ENCODE measurements around the gene ATXN3L. TPM values are rescaled to one million over a fixed set of nuclear protein-coding genes. Genes with fewer than 3 reads are reported as not detected.

ATXN3L gene
- total RNA-seq, 2 donors from 2014 or later = not detected

DNA sequence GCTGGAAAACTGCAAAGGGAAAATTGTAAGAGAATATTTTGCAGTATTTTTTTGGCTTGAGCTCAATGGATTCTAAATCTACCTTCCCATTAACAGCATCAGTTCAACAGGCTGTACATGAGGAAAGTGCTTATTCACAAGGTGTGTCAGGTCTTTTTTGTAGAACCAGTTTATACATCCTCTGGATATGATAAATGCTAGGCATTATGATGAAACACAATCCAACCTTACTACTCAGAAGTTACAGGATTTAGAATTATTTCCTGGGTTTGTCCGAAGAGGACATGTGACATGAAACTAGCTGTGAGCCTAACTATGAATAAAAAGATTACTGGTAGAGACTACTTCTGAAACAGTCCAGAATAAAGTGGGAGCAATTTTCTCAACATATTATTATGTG, 49.5 kb downstream of the ATXN3L start:
- no peaks in the 10 kb centered on the region for H3K27me3 Mint-ChIP-seq
- ATAC-seq (replicated peaks) = no peak
- no peaks in the 10 kb centered on the region for H3K36me3 Mint-ChIP-seq (ENCODE audit: low read depth)
- H3K9me3 Mint-ChIP-seq = no peaks in the 10 kb centered on the region
- H3K4me1 Mint-ChIP-seq = no peaks in the 10 kb centered on the region
- H3K4me3 Mint-ChIP-seq = no peak overlapping the region
- no peak overlapping the region for H3K27ac Mint-ChIP-seq

GRCh38 chrX:13268874-13269273, 51.0 kb downstream of the ATXN3L start:
- no peak overlapping the region for H3K4me3 Mint-ChIP-seq
- peaks cover under 1% of the 10 kb centered on the region for H3K4me1 Mint-ChIP-seq
- no peaks in the 10 kb centered on the region for H3K27me3 Mint-ChIP-seq
- H3K36me3 Mint-ChIP-seq (ENCODE audit: low read depth) = no peaks in the 10 kb centered on the region
- peak overlapping the region; percentile 52 for H3K27ac Mint-ChIP-seq
- H3K9me3 Mint-ChIP-seq = no peaks in the 10 kb centered on the region
- no peak for ATAC-seq (replicated peaks)

Other genes starting within 250 kb of the ATXN3L start
- 1 to 10 TPM in 1 of 2 donors, under 1 TPM in 1; 0.21 to 1.3 TPM for gene EGFL6, start 249.5 kb upstream of the ATXN3L start, total RNA-seq